ENCODE results near the gene TSGA10IP. TPM values are rescaled to one million over a fixed set of nuclear protein-coding genes. Genes with fewer than 3 reads are reported as not detected.

The TSGA10IP gene
- total and polyA plus RNA-seq, 10 of the 15 experiments (the other 5 are each of a cell fraction or from before 2014, with no cell fraction given), result not detected

DNA sequence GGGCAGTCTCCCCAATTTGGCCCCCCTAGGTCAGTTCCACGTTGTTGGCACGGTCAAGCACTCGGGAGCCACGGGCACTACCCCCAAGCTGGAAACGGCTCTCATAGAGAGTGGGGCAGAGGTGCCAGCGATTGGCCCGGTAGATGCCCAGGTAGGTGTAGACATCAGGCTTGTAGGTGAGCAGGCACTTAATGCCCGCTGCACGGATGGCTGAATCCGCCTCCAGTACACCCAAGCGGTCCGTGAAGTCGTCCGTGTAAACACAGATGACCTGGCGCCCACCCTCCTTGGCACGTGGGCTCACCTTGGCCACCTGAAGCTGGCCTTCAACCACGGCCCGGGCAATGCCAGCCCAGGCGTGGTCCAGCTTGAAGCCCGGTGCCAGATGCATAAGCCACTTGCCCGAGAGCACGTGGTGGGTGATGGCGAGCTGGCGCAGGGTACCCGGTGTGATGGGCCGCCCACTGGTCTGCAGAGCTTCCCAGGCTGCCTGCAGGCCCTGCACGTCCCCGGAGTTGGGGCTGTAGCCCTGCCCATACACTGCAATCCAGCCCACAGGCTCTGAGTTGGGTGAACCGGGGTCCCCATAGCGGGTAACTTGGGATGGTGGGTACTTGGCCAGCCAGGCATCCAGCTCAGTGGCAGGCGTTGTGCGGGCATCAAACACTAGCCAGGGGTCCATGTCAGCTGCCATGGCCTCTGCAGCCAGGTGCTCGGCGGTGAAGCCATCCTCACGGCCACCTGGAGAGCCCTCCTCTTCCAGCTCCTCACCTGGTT is 27.7 kb upstream of the TSGA10IP start:
- SMC1A ChIA-PET (ENCODE audit: uncharacterized antibody, unreplicated experiment), result interaction anchor here (0.7 to 1.7 kb wide), 3 partner anchors 19 to 28 kb away, joined by 3 to 6 read pairs (median 5); no protein-coding TSS in a partner anchor
- Histone ChIP-seq H4K20me1 (ENCODE audit: control insufficient read depth, insufficient read depth) (no peaks in the 10 kb centered on the region), H3K27me3 (replicated peaks in 1 of 2; ENCODE audit: control insufficient read depth in 2 of 2, insufficient read depth in 2 of 2, low read length in 1 of 2) (no peaks in the 10 kb centered on the region), H2AFZ (ENCODE audit: control insufficient read depth, low read depth, low read length) (no peak overlapping the region), H3K9ac (ENCODE audit: control insufficient read depth, insufficient read depth, low read length) (peak overlapping the region; percentile 99), H3K79me2 (ENCODE audit: control insufficient read depth, insufficient read depth, low read length) (peaks cover 34% of the 10 kb centered on the region), H3K27ac (ENCODE audit: control insufficient read depth, insufficient read depth) (peak overlapping the region; percentile 91), H3K36me3 (ENCODE audit: control insufficient read depth in 2 of 2, insufficient read depth in 2 of 2, low read length in 1 of 2) (no peaks in the 10 kb centered on the region; a peak in 2 of 4 replicates), H3K4me1 (ENCODE audit: control insufficient read depth, insufficient read depth, low read length) (peaks cover 30% of the 10 kb centered on the region), H3K9me3 (replicated peaks; ENCODE audit: control insufficient read depth, insufficient read depth, low read length) (no peaks in the 10 kb centered on the region), H3K4me2 (ENCODE audit: control insufficient read depth, insufficient read depth) (peak overlapping the region; percentile 87), H3K4me3 (peak overlapping the region; percentile 82)
- TF ChIP-seq NFIC (IDR thresholded peaks at IDR 0.05; ENCODE audit: low read depth, low read length) (no peak), SRF (IDR thresholded peaks at IDR 0.05; ENCODE audit: low read depth in 2 of 2, low read length in 2 of 2) (0 out of 4 replicates have a peak, but pooled peaks of 1 of the 2 experiments have one; percentile 3), RFX5 (IDR thresholded peaks at IDR 0.05; ENCODE audit: low read depth, low read length) (no peak), POLR2A (IDR thresholded peaks at IDR 0.05; ENCODE audit: low read depth, low read length) (peak; percentile 54), MEF2B (IDR thresholded peaks at IDR 0.05; ENCODE audit: partially characterized antibody, poor library complexity, severe bottlenecking) (no peak), FOS (IDR thresholded peaks at IDR 0.05; ENCODE audit: borderline replicate concordance, extremely low read depth, insufficient read length) (no peak), MYC (IDR thresholded peaks at IDR 0.05; ENCODE audit: insufficient read depth, insufficient read length, insufficient replicate concordance, low read length, severe bottlenecking) (no peak), ZNF217 (IDR thresholded peaks at IDR 0.05) (no peak), NR2C2 (IDR thresholded peaks at IDR 0.05; ENCODE audit: borderline replicate concordance, control insufficient read depth, insufficient read length, low read depth) (no peak)
- TF ChIP-seq, protein P1, sequence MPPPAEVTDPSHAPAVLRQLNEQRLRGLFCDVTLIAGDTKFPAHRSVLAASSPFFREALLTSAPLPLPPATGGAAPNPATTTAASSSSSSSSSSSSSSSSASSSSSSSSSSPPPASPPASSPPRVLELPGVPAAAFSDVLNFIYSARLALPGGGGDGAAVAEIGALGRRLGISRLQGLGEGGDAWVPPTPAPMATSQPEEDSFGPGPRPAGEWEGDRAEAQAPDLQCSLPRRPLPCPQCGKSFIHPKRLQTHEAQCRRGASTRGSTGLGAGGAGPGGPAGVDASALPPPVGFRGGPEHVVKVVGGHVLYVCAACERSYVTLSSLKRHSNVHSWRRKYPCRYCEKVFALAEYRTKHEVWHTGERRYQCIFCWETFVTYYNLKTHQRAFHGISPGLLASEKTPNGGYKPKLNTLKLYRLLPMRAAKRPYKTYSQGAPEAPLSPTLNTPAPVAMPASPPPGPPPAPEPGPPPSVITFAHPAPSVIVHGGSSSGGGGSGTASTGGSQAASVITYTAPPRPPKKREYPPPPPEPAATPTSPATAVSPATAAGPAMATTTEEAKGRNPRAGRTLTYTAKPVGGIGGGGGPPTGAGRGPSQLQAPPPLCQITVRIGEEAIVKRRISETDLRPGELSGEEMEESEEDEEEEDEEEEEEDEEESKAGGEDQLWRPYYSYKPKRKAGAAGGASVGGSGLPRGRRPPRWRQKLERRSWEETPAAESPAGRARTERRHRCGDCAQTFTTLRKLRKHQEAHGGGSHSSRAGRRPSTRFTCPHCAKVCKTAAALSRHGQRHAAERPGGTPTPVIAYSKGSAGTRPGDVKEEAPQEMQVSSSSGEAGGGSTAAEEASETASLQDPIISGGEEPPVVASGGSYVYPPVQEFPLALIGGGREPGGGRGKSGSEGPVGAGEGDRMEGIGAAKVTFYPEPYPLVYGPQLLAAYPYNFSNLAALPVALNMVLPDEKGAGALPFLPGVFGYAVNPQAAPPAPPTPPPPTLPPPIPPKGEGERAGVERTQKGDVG (CRISPR knock-in tag; IDR thresholded peaks at IDR 0.05), result 0 out of 2 replicates have a peak, but pooled peaks have one; percentile 19
- in situ Hi-C loops (cut with MboI) (no loop called here), intact Hi-C loops (cut with micrococcal nuclease; ENCODE audit: unreplicated experiment) (loop anchor here (2.0 kb wide), 1 partner anchor 43 kb away; the partner anchor contains the start of gene SART1)
- 92% methylated on average over 35 of the region's 35 CpGs for WGBS (ENCODE audit: insufficient coverage, insufficient replicate concordance, low lambda C conversion rate, missing lambda C conversion rate)
- no peak for FAIRE-seq
- no peak for ATAC-seq
- RAD21 ChIA-PET (ENCODE audit: unreplicated experiment), result interaction anchor here (1.0 to 1.1 kb wide), 3 partner anchors 24 to 58 kb away, joined by 3 to 4 read pairs (median 4); partner anchors contain the start of genes CCDC85B and MUS81
- CTCF ChIA-PET, result interaction anchor here (0.7 to 2.1 kb wide), 9 partner anchors 11 to 206 kb away, joined by 3 to 9 read pairs (median 4); partner anchors contain the start of genes CCDC85B and KAT5
- no TSS peak for BruUV-seq (replicated peaks)
- POLR2A ChIA-PET, result interaction anchor here (0.6 to 2.5 kb wide), 8 partner anchors 16 to 351 kb away, joined by 3 to 17 read pairs (median 6); partner anchors contain the start of genes CCDC85B, FIBP and FOSL1
- no peak for DNase-seq (ENCODE audit: low read depth, low spot score)
